T-helper 1 cell treated with Interleukin-12 subunit alpha and Interleukin-12 subunit beta and Interleukin-4 antibody, amounts not matched to agents 30 μg/mL and 1 μg/mL, for 36 hours (primary cell): ENCODE measurements around the gene BRAF.
"Not testable (repeated sequence)": the region's sequence is repeated elsewhere in the genome, so short reads cannot be mapped to it uniquely, and the experiment has no call there.

ENCODE experiments used
- H3K27ac Mint-ChIP-seq: one replicate; pipeline ENCODE4 v1.8.0; 2021; ENCODE audit warnings: mild to moderate bottlenecking, mixed read lengths
- H3K27me3 Mint-ChIP-seq: one replicate; pipeline ENCODE4 v1.8.0; 2021; ENCODE audit warnings: low read depth, mixed read lengths
- H3K36me3 Mint-ChIP-seq: one replicate; pipeline ENCODE4 v1.8.0; 2021; ENCODE audit warnings: low read depth, mixed read lengths
- H3K4me1 Mint-ChIP-seq: one replicate; pipeline ENCODE4 v1.8.0; 2021; ENCODE audit warnings: low read depth, mixed read lengths
- H3K4me3 Mint-ChIP-seq: one replicate; pipeline ENCODE4 v1.8.0; 2021; ENCODE audit warnings: mild to moderate bottlenecking, moderate library complexity, mixed read lengths
- H3K9me3 Mint-ChIP-seq: one replicate; pipeline ENCODE4 v1.8.0; 2021; ENCODE audit warnings: mixed read lengths

BRAF gene

GRCh38 chr7:140903741-140904480 lies 20.8 kb downstream of the BRAF start:
- Mint-ChIP-seq H3K27me3 (no peaks in the 10 kb centered on the region), H3K4me1 (peaks cover 21% of the 10 kb centered on the region), H3K36me3 (peaks cover 14% of the 10 kb centered on the region), H3K9me3 (no peaks in the 10 kb centered on the region), H3K27ac (no peak overlapping the region), H3K4me3 (no peak overlapping the region)

- no peaks in the 10 kb centered on the region for H3K27me3 Mint-ChIP-seq
Observed at GRCh38 chr7:140902303-140902953, 22.3 kb downstream of the BRAF start.

GRCh38 chr7:140901941-140902302 lies 22.8 kb downstream of the BRAF start:
- no peaks in the 10 kb centered on the region for H3K9me3 Mint-ChIP-seq
- peaks cover 21% of the 10 kb centered on the region for H3K4me1 Mint-ChIP-seq
- no peak overlapping the region for H3K27ac Mint-ChIP-seq
- no peak overlapping the region for H3K4me3 Mint-ChIP-seq
- peaks cover 12% of the 10 kb centered on the region for H3K36me3 Mint-ChIP-seq
- no peaks in the 10 kb centered on the region for H3K27me3 Mint-ChIP-seq

More at GRCh38 chr7:140902303-140902953, 22.3 kb downstream of the BRAF start:
- no peaks in the 10 kb centered on the region for H3K9me3 Mint-ChIP-seq
- peaks cover 12% of the 10 kb centered on the region for H3K36me3 Mint-ChIP-seq
- peak overlapping the region; percentile 47 for H3K27ac Mint-ChIP-seq
- H3K4me1 Mint-ChIP-seq, result peaks cover 21% of the 10 kb centered on the region
- H3K4me3 Mint-ChIP-seq, result peak overlapping the region; percentile 15

GRCh38 chr7:140899883-140900282 lies 24.8 kb downstream of the BRAF start:
- Mint-ChIP-seq H3K36me3 (peaks cover 12% of the 10 kb centered on the region), H3K4me3 (no peak overlapping the region), H3K27me3 (no peaks in the 10 kb centered on the region), H3K4me1 (peaks cover 20% of the 10 kb centered on the region), H3K27ac (no peak overlapping the region), H3K9me3 (no peaks in the 10 kb centered on the region)

GRCh38 chr7:140898786-140899536 lies 25.8 kb downstream of the BRAF start:
- H3K27ac Mint-ChIP-seq, result no peak overlapping the region
- H3K36me3 Mint-ChIP-seq, result peaks cover 10% of the 10 kb centered on the region
- H3K4me3 Mint-ChIP-seq, result no peak overlapping the region
- H3K9me3 Mint-ChIP-seq, result no peaks in the 10 kb centered on the region
- H3K27me3 Mint-ChIP-seq, result no peaks in the 10 kb centered on the region
- peaks cover 15% of the 10 kb centered on the region for H3K4me1 Mint-ChIP-seq

- Mint-ChIP-seq H3K27ac (no peak overlapping the region), H3K9me3 (no peaks in the 10 kb centered on the region), H3K36me3 (peaks cover 1% of the 10 kb centered on the region), H3K4me3 (no peak overlapping the region), H3K27me3 (no peaks in the 10 kb centered on the region), H3K4me1 (peaks cover 1% of the 10 kb centered on the region)
Observed at GRCh38 chr7:140896996-140897395, 27.7 kb downstream of the BRAF start.

GRCh38 chr7:140889645-140890044 lies 35.1 kb downstream of the BRAF start:
- Mint-ChIP-seq H3K27me3 (no peaks in the 10 kb centered on the region), H3K4me3 (no peak overlapping the region), H3K27ac (no peak overlapping the region), H3K9me3 (no peaks in the 10 kb centered on the region), H3K36me3 (no peaks in the 10 kb centered on the region), H3K4me1 (peaks cover 7% of the 10 kb centered on the region)

GRCh38 chr7:140889150-140889549 lies 35.6 kb downstream of the BRAF start:
- H3K9me3 Mint-ChIP-seq, result no peaks in the 10 kb centered on the region
- H3K27me3 Mint-ChIP-seq, result no peaks in the 10 kb centered on the region
- no peaks in the 10 kb centered on the region for H3K36me3 Mint-ChIP-seq
- no peak overlapping the region for H3K4me3 Mint-ChIP-seq
- H3K27ac Mint-ChIP-seq, result no peak overlapping the region
- H3K4me1 Mint-ChIP-seq, result peaks cover 7% of the 10 kb centered on the region

GRCh38 chr7:140888087-140888486 lies 36.6 kb downstream of the BRAF start:
- Mint-ChIP-seq H3K36me3 (no peaks in the 10 kb centered on the region), H3K9me3 (no peaks in the 10 kb centered on the region), H3K4me1 (peaks cover 7% of the 10 kb centered on the region), H3K27me3 (no peaks in the 10 kb centered on the region), H3K4me3 (no peak overlapping the region), H3K27ac (no peak overlapping the region)

- H3K4me1 Mint-ChIP-seq, result peaks cover 11% of the 10 kb centered on the region
- no peak overlapping the region for H3K4me3 Mint-ChIP-seq
- H3K27me3 Mint-ChIP-seq, result no peaks in the 10 kb centered on the region
- peaks cover 2% of the 10 kb centered on the region for H3K36me3 Mint-ChIP-seq
- H3K27ac Mint-ChIP-seq, result no peak overlapping the region
- no peaks in the 10 kb centered on the region for H3K9me3 Mint-ChIP-seq
Observed at GRCh38 chr7:140885735-140886334, 38.9 kb downstream of the BRAF start.

- H3K36me3 Mint-ChIP-seq, result peaks cover 2% of the 10 kb centered on the region
- no peak overlapping the region for H3K27ac Mint-ChIP-seq
- H3K4me3 Mint-ChIP-seq, result no peak overlapping the region
- peaks cover 12% of the 10 kb centered on the region for H3K4me1 Mint-ChIP-seq
- H3K27me3 Mint-ChIP-seq, result no peaks in the 10 kb centered on the region
- H3K9me3 Mint-ChIP-seq, result peaks cover under 1% of the 10 kb centered on the region
Observed at GRCh38 chr7:140883378-140883777, 41.4 kb downstream of the BRAF start.

GRCh38 chr7:140882834-140883233 lies 41.9 kb downstream of the BRAF start:
- H3K9me3 Mint-ChIP-seq, H3K4me3 Mint-ChIP-seq, H3K27me3 Mint-ChIP-seq, H3K27ac Mint-ChIP-seq, H3K36me3 Mint-ChIP-seq: not testable (repeated sequence)
- peaks cover 13% of the 10 kb centered on the region for H3K4me1 Mint-ChIP-seq

GRCh38 chr7:140881507-140882228 lies 43.1 kb downstream of the BRAF start:
- H3K36me3 Mint-ChIP-seq, result peaks cover 4% of the 10 kb centered on the region
- peaks cover 5% of the 10 kb centered on the region for H3K27me3 Mint-ChIP-seq
- H3K4me3 Mint-ChIP-seq, result no peak overlapping the region
- peaks cover 19% of the 10 kb centered on the region for H3K4me1 Mint-ChIP-seq
- peaks cover 3% of the 10 kb centered on the region for H3K9me3 Mint-ChIP-seq
- no peak overlapping the region for H3K27ac Mint-ChIP-seq

GRCh38 chr7:140877249-140877524 lies 47.5 kb downstream of the BRAF start:
- H3K4me3 Mint-ChIP-seq, result no peak overlapping the region
- no peak overlapping the region for H3K27ac Mint-ChIP-seq
- peaks cover 24% of the 10 kb centered on the region for H3K4me1 Mint-ChIP-seq
- peaks cover 3% of the 10 kb centered on the region for H3K9me3 Mint-ChIP-seq
- H3K36me3 Mint-ChIP-seq, result peaks cover 12% of the 10 kb centered on the region
- peaks cover 5% of the 10 kb centered on the region for H3K27me3 Mint-ChIP-seq
